Heart right ventricle (tissue), 16 donors: ENCODE measurements around the gene CUEDC2. TPM values are rescaled to one million over a fixed set of nuclear protein-coding genes. Genes with fewer than 3 reads are reported as not detected.
A peak's percentile ranks its signal among the peaks of the same experiment; 100 is the strongest.

Experiments used
- ATAC-seq, 8 donors: fragments of 200-7000 bp; cut with Tn5 transposase; one replicate each; pipeline ENCODE4 v1.9.1; 2020; ENCODE audit warnings: mild to moderate bottlenecking in 8 of 8, moderate library complexity in 8 of 8, moderate number of reproducible peaks in 1 of 8
- DNase-seq, 2 donors: peaks; one replicate each; pipeline ENCODE4 v3.0.0-alpha.2; 2020
- H3K27ac ChIP-seq, 10 donors: fragments of 200-600 bp; sonication (generic) in 2 of 10; one replicate each; pipeline versions ENCODE4 v1.5.0 to v1.8.0; 2020 to 2022; ENCODE audit warnings: mild to moderate bottlenecking in 3 of 10
- H3K27me3 ChIP-seq, 7 donors: fragments of 200-600 bp; one replicate each; pipeline ENCODE4 v1.8.0; 2021 to 2022; ENCODE audit warnings: mild to moderate bottlenecking in 2 of 7
- H3K36me3 ChIP-seq, 9 donors: fragments of 200-600 bp; sonication (generic) in 1 of 9; one replicate each; pipeline versions ENCODE4 v1.5.0 to v1.8.0; 2020 to 2022; ENCODE audit warnings: mild to moderate bottlenecking in 2 of 9
- H3K4me1 ChIP-seq, 9 donors: fragments of 200-600 bp; sonication (generic) in 1 of 9; one replicate each; pipeline versions ENCODE4 v1.5.0 to v1.8.0; 2020 to 2022; ENCODE audit warnings: mild to moderate bottlenecking in 4 of 9
- H3K4me3 ChIP-seq, 10 donors: fragments of 200-600 bp; sonication (generic) in 2 of 10; one replicate each; pipeline versions ENCODE4 v1.5.0 to v1.8.0; 2020 to 2022; ENCODE audit warnings: mild to moderate bottlenecking in 7 of 10, moderate library complexity in 2 of 10
- H3K9me3 ChIP-seq, 11 donors: fragments of 200-600 bp in 10 of 11; sonication (generic) in 2 of 11; one replicate each; pipeline versions ENCODE4 v1.5.0 to v1.8.0; 2013 to 2022; ENCODE audit warnings: mild to moderate bottlenecking in 2 of 11, control low read depth in 1 of 11, moderate library complexity in 1 of 11
- WGBS, 2 donors: extraction: QIAGEN DNeasy Blood & Tissue Kit; methylation state at CpG; one replicate each; pipeline ENCODE4 v1.1.7; 2013; ENCODE audit warnings: inconsistent platforms in 1 of 2; 5-methylcytosine and 5-hydroxymethylcytosine counted together
- intact Hi-C, 10 donors: fragments of 100-400 bp; cut with DNase I; formaldehyde crosslinking; loops; one replicate each; pipeline versions ENCODE4 v1.11.1 to v1.14.2; 2022
- polyA plus RNA-seq, 2 donors: library from polyadenylated mRNA; stranded (reverse); fragments of 200-250 nt; gene quantifications; one replicate each; pipeline ENCODE4 v1.2.3, GENCODE V29; 2013
- total RNA-seq, 10 donors: library from RNA; stranded (reverse); fragmentation: NEBNext Ultra II Directional in 3 of 10; extraction: Animal tissue kit (Norgen Biotek cat#: 25700) in 3 of 10; gene quantifications; one replicate each; pipeline versions ENCODE4 v1.2.1 to v1.2.4, GENCODE V29; 2021 to 2023
- TF ChIP-seq, protein P1 (sequence below), 9 donors: fragments of 200-600 bp; sonication (generic) in 2 of 9; IDR thresholded peaks; one replicate each; pipeline versions ENCODE4 v1.5.0 to v1.8.0; 2021 to 2022; ENCODE audit warnings: antibody characterized with exemption in 9 of 9, mild to moderate bottlenecking in 5 of 9, moderate library complexity in 1 of 9
- donor health status: Arrhythmogenic right ventricular cardiomyopathy.
- donor health status: ischemic (EF 13 %, LVEDD 7.1; RV severe dilation, severe dysfunction).
- donor health status: healthy with polysubstance abuse.
- donor health status: DM: no; HTN: yes; CAD: no.
- donor health status: DM: no; HTN: no; CAD: no.
- donor health status: ischemic (EF 25% LVEDD 6.9; RV normal size, moderate dysfunction).
- donor health status: ischemic (EF 25% LVEDD 5.7; RV mildly dilated, moderate dysfunction).
- donor health status: healthy.
- donor health status: DM: yes; HTN: yes; CAD: no.
- donor health status: Ischemic cardiomyopathy.
- donor health status: ischemic (EF 35%, LVEDD 5.7; RV mildly dilated, moderate dysfunction).
- donor health status: nonischemic (EF 11% LVEDD 7.7; RV severe dilation, severe dysfunction).
- donor health status: DM: yes; HTN: yes; CAD: no.
- donor health status: PGD.
- donor health status: ischemic (EF 29% LVEDD 5.4; RV normal size, mild dysfunction).
- donor health status: nonischemic (EF 23%, LVEDD 6.1; RV moderate dilation, normal function).

Gene CUEDC2
- total and polyA plus RNA-seq, 12 donors = 60.0 to 84.3 (median 79.1) TPM

DNA sequence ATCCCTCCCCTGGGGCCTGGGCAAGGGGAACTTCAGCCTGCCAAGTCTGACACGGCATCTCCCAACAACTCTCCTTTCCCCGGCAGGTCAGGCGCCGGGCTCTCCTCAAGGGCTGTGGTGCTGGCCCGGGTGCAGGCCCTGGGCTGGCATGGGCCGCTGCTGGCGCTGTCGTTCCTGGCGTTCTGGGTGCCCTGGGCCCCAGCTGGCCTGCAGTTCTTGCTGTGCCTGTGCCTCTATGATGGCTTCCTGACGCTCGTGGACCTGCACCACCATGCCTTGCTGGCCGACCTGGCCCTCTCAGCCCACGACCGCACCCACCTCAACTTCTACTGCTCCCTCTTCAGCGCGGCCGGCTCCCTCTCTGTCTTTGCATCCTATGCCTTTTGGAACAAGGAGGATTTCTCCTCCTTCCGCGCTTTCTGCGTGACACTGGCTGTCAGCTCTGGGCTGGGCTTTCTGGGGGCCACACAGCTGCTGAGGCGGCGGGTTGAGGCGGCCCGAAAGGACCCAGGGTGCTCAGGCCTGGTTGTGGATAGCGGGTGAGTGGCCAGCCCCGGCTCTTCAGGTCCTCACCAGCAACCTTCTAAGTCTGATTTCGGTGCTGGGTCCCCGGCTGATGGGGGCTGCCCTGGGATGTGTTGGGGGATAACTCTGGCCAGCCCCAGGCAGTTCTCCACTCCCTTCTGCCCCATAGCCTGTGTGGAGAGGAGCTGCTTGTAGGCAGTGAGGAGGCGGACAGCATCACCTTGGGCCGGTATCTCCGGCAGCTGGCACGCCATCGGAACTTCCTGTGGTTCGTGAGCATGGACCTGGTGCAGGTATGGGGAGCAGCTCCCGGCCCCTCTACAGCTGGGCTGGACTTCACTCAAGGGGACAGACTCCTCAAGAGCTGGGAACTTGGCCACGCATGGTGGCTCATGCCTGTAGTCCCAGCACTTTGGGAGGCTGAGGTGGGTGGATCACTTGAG is 38.5 kb upstream of the CUEDC2 start:
- TF ChIP-seq, protein P1, sequence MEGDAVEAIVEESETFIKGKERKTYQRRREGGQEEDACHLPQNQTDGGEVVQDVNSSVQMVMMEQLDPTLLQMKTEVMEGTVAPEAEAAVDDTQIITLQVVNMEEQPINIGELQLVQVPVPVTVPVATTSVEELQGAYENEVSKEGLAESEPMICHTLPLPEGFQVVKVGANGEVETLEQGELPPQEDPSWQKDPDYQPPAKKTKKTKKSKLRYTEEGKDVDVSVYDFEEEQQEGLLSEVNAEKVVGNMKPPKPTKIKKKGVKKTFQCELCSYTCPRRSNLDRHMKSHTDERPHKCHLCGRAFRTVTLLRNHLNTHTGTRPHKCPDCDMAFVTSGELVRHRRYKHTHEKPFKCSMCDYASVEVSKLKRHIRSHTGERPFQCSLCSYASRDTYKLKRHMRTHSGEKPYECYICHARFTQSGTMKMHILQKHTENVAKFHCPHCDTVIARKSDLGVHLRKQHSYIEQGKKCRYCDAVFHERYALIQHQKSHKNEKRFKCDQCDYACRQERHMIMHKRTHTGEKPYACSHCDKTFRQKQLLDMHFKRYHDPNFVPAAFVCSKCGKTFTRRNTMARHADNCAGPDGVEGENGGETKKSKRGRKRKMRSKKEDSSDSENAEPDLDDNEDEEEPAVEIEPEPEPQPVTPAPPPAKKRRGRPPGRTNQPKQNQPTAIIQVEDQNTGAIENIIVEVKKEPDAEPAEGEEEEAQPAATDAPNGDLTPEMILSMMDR (IDR thresholded peaks at IDR 0.05) = no peak
- 92 to 95% methylated on average over 35 to 36 of the region's 36 CpGs for WGBS, 2 donors
- intact Hi-C loops = loop anchor here in 3 of 10 donors (10.0 kb wide), 3 partner anchors 46 to 236 kb away; partner anchors contain the start of genes FBXL15 (in 1 of the 3) and NFKB2 (in 1 of the 3)

DNA sequence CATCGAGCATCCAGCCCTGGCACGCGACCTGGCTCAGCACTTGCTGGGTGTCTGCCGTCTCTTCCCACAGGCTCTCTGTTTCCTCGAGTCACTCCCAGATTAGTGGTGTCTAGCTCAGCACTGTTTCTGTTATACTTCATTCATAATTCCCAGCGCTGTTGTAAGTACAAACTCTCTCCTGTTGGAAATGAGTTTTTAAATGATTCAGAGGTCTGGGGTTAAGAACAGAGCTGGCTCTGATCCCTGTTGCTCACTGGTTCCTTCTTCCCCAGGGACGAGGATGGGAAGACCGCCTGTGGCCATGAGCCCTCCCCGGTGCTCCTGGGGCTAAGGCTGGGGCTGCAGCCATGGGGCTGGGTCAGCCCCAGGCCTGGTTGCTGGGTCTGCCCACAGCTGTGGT is 36.3 kb upstream of the CUEDC2 start:
- no peaks in the 10 kb centered on the region for H3K9me3 ChIP-seq
- 71 to 79% methylated on average over 9 of the region's 9 CpGs for WGBS, 2 donors

More for the DNA sequence above, 38.5 kb upstream of the CUEDC2 start:
- peaks cover 0 to 29% (median 0%) of the 10 kb centered on the region in 9 donors for H3K4me1 ChIP-seq
- ATAC-seq = peak in 1 of 8 donors; percentile 25
- DNase-seq = no peak
- H3K27ac ChIP-seq = no peak overlapping the region
- H3K9me3 ChIP-seq = no peaks in the 10 kb centered on the region
- H3K36me3 ChIP-seq = peaks cover 0 to 7% (median 0%) of the 10 kb centered on the region in 9 donors
- H3K4me3 ChIP-seq = no peak overlapping the region
- H3K27me3 ChIP-seq = no peaks in the 10 kb centered on the region

GRCh38 chr10:102467971-102468438 is 35.6 kb upstream of the CUEDC2 start:
- Histone ChIP-seq H3K27me3 (no peaks in the 10 kb centered on the region), H3K9me3 (no peaks in the 10 kb centered on the region), H3K4me3 (no peak overlapping the region), H3K27ac (peak overlapping the region in 1 of 10 donors; percentile 76), H3K36me3 (peaks cover 0 to 7% (median 0%) of the 10 kb centered on the region in 9 donors), H3K4me1 (peaks cover 0 to 36% (median 0%) of the 10 kb centered on the region in 9 donors)
- TF ChIP-seq, protein P1 (IDR thresholded peaks at IDR 0.05) = no peak
- WGBS, 2 donors = 62 to 65% methylated on average over 6 of the region's 6 CpGs
- intact Hi-C loops = no loop called here
- no peak for DNase-seq
- ATAC-seq = no peak

More for the DNA sequence above, 36.3 kb upstream of the CUEDC2 start:
- intact Hi-C loops = no loop called here
- ATAC-seq = peak in 6 of 8 donors; percentile 16 to 53 (median 36)
- Histone ChIP-seq H3K27me3 (no peaks in the 10 kb centered on the region), H3K27ac (peak overlapping the region in 1 of 10 donors; percentile 76), H3K36me3 (peaks cover 0 to 7% (median 0%) of the 10 kb centered on the region in 9 donors), H3K4me1 (peaks cover 0 to 30% (median 0%) of the 10 kb centered on the region in 9 donors), H3K4me3 (no peak overlapping the region)
- TF ChIP-seq, protein P1 (IDR thresholded peaks at IDR 0.05) = no peak
- DNase-seq = no peak

DNA sequence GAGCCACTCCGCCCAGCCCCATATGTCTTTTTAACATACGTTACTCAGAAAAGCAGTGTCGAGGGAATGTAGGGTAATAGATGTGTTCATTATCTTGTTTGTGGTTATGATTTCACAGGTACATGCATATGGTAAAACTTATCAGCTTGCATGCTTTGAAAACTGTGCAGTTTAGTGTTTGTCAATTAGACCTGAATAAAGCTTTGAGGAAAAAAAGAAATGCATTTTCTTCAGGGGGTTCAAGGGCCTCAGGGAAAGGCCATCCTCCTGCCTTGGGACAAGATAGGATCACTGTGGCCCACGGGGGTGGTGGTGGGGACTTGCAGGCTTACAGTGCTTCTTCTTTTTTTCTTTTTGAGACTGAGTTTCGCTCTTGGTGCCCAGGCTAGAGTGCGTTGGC is 34.9 kb upstream of the CUEDC2 start:
- no peaks in the 10 kb centered on the region for H3K27me3 ChIP-seq
- 83 to 93% methylated on average over 6 of the region's 6 CpGs for WGBS, 2 donors
- H3K27ac ChIP-seq = peak overlapping the region in 1 of 10 donors; percentile 76
- no peak for DNase-seq
- H3K36me3 ChIP-seq = peaks cover 0 to 7% (median 0%) of the 10 kb centered on the region in 9 donors
- intact Hi-C loops = no loop called here
- no peaks in the 10 kb centered on the region for H3K9me3 ChIP-seq
- TF ChIP-seq, protein P1 (IDR thresholded peaks at IDR 0.05) = no peak
- no peak overlapping the region for H3K4me3 ChIP-seq
- ATAC-seq = no peak
- H3K4me1 ChIP-seq = peaks cover 0 to 42% (median 0%) of the 10 kb centered on the region in 9 donors
